Measurements from ENCODE around the gene MTG1.
"Not testable (repeated sequence)": the region's sequence is repeated elsewhere in the genome, so short reads cannot be mapped to it uniquely, and the experiment has no call there.

Gene MTG1

DNA sequence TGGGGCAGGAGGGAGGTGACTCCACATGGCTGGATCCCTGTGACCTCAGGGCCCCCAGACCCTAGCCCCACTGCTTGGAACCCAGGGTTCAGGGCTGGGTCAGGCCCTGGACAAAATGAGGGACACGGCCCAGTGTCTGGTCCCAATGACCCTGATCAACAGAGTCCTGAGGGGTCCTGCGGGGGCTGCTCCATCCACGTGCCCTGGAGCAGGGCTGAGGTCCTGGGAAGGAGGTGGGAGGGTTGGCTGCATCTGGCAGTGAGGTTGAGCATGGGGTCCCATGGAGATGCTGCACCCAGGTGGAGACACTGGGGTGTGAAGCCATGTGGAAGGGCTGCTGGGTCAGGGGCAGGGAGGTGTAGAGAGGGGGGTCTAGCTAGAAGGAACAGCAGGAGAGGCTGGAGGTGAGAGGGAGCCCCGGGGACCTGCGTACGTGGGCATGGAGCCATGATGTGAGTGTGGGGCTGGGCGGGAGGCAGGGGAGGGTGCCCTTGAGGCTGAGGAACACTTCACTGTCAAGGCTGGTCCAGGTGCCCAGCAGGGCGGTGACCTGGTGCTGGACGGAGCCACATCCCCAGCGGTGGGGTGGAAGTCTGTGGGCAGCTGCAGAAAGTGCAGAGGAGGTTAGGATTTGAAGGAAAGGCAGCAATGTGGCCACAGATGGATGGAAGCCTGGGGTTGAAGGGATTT lies 60.4 kb downstream of the MTG1 start:
- DNase-seq = no peak

DNA sequence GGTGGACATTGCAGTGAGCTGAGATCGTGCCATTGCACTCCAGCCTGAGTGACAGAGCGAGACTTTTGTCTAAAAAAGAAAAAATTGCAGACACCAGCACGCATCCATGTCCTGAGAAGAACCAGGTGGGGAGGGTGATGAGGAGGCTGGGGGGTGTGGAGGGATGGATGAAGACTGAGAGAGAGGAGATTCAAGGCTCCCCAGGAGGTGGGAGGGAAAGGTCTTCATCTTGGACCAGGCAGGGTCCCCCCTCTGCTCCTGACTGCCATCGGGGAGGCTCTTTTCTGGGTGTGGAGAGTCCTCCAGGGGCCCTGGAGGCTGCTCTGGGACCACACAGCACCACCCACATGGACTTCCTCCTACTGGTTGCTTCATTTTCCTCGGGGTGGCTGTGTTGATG lies 61.2 kb downstream of the MTG1 start:
- DNase-seq = no peak

DNA sequence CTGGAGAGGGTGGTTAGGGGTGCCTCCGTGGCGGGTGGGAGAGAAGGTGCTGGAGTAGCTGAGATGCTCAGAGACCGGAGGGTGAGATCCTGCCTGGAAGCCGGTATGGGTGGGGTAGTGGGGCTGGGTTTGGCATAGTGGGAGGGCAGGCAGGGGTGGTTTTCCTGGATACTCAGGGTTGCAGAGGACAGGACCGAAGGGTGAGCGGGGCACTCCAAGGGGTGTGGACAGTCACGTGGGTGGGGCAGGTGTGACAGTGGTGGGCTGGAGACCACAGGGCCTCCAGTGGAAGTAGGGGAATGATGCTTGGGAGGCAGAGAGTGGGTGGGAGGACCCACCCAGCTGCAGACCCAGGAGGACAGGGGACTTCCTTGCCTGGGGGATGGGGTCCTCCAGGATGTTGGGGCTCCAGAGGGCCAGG lies 61.7 kb downstream of the MTG1 start:
- no peak for DNase-seq

DNA sequence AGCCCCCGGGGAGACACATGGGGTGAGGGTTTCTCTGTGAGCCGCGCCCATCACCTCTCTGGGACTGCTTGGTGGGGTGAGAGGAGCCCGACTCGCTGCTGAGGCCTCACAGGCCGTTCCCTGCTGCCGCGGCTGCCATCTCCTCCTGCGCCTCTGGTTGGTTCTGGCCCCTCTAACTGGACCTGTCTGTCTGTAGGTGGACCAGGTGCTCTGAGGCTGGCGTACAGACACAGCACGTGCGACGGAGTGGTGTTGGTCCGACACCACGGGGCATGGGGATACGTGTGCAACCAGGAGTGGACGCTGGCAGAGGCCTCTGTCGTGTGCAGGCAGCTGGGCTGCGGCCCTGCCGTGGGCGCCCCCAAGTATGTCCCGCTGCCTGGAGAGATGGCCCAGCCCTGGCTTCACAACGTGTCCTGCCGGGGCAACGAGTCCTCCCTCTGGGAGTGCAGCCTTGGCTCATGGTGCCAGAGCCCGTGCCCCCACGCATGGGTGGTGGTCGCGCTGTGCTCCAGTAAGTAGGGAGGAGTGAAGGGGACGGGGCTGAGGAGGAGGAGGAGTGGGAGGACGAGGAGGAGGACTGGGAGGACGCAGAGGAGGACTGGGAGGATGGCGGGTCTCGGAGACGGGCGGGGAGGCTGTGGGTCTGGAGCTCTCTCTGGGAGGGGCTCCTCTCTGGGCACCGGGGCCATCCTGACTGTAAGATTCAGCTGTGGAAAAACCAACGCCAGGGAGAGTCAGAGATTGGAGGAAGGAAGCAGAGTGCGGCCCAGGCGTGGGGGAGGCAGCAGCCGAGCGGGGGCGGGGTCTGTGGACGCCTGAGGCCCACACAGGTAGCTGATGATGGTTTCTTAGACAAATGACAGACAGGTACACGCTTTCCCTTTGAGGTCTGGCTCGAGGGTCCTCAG lies 62.3 kb downstream of the MTG1 start:
- DNase-seq = no peak

DNA sequence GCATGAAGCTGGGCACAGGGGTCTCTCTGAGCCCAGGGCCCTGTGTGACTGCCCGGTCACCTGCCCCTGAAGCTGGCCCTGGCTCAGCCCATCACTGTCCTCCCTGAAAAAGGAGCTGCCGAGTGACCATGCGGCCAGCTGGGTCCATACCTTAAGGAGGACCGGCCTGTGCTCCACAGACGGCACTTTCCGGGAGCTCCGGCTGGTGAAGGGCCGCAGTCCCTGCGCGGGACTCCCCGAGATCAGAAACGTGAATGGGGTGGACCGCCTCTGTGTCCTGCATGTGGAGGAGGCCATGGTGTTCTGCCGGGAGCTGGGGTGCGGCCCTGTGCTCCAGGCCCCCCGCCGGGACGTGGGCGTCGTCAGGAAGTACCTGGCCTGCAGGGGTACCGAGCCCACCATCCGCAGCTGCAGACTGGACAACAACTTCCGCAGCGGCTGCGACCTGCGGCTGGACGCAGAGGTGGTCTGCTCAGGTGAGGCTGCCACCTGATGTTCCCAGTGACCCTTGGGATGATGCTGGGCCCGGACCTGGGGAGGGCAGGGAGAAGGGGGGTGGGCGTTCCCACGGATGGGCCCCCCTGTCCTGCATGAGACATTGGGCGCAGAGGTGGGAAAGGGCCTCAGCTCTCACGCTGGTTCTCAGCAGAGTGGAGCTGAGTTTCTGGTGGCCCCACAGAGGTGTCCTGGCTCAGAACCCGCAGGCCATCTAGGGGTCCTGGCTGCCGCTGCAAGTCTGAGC lies 63.3 kb downstream of the MTG1 start:
- no peak for DNase-seq

- no peak for DNase-seq
Observed at GRCh38 chr10:133458021-133458709, 64.2 kb downstream of the MTG1 start.

DNA sequence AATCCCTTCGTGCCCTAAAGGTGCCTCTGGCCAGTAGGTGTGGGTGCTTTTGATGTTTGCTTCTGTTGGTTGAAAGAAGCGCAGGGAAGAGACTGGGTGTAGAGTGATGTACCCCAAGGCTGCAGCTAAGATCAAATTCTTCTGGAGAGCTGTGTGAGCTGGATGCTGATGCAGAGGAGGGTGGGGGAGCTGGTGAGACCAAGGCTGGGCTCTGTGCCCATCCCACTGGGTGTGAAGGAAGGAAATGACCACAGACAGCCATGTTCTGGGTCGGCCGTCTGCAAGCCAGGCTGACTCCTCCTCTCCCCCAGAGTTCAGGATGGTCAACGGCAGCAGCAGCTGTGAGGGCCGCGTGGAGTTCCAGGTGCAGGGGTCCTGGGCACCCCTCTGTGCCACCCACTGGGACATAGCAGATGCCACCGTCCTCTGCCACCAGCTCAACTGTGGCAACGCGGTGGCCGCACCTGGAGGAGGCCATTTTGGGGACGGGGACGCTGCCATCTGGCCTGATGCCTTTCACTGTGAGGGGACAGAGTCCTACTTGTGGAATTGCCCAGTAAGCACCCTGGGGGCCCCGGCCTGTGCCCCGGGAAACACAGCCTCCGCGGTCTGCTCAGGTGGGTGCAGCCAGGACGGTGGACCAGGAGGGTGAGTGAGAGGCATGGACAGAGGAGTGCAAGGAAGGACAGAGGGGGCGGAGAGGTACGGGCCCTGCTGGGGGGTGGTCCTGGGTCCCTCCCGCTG lies 64.9 kb downstream of the MTG1 start:
- no peak for DNase-seq

- DNase-seq = no peak
Observed at GRCh38 chr10:133459454-133460207, 65.7 kb downstream of the MTG1 start.

- no peak for DNase-seq
Observed at GRCh38 chr10:133460208-133460769, 66.3 kb downstream of the MTG1 start.

- DNase-seq = no peak
Observed at GRCh38 chr10:133461027-133461426, 67.1 kb downstream of the MTG1 start.

DNA sequence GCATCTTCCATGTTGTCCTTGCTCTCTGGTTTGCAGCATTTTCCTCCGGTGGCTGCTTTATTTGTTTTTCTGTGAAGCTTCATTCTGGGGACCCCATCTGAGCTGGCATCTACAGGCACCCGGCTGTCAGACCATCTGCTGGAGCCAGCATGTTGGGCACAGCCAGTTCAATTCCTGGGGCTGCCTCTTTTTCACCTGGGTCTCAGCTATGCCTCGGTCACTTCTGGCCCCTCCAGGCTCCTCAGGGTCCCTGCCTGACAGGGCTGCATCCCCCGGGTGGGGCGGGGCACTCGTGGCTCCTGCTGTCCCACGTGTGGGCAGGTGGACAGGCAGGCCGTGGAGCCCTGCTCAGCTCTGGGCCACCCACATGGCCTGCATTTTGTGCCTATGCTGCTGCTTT lies 67.9 kb downstream of the MTG1 start:
- no peak for DNase-seq

DNA sequence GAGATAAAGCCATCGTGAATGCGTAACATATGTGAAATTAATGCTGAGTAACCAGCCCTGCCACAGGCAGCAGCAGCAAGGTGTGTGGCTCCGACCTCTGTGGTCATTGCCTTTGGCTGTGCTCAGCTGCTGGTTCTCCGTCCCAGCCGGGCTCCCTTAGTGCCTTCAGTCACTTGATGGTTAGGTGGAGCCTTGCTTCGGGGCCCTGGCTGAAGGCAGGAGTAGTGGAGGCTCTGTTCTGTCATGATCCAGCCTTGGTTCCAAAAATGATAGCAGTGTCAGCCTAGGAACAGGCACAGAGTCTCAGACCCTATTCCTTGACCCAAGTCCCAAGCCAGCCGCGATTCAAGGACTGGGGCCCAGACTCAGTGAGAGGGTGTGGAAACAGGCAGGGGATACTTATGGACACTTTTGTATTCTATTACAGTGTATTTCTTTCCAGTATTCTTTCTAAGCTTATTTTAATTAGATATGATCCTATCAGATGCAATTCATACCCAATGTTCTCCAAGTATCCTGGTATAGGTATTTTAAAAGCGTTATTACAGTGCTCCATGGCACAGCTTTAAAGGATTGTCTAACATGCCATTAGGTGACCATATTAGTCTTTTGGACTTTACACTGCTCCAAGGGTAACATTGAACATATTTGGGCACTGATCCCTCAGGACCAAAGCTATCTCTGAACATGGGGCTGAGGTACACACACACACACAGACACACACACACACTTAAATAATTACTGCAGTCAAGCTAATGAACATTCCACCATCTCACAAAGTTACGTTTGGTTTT lies 68.8 kb downstream of the MTG1 start:
- DNase-seq = no peak

DNA sequence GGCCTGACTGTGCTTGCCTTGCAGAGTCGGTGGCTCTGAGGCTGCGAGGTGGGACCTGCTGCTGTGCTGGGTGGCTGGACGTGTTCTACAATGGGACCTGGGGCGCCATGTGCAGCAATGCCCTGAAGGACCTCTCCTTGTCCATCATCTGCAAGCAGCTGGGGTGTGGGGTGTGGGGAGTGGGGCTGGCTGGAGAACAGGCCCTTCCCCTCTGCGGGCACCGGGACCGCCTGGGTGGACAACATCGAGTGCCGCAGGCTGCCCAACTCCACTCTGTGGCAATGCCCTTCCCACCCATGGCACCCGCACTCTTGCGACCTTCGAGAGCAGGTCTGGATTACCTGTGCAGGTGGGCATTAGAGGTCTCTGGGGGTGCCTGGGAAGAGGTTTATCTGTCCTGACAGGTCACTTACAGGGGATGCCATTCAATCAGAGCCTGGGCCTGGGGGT lies 70.7 kb downstream of the MTG1 start:
- no peak for DNase-seq

DNA sequence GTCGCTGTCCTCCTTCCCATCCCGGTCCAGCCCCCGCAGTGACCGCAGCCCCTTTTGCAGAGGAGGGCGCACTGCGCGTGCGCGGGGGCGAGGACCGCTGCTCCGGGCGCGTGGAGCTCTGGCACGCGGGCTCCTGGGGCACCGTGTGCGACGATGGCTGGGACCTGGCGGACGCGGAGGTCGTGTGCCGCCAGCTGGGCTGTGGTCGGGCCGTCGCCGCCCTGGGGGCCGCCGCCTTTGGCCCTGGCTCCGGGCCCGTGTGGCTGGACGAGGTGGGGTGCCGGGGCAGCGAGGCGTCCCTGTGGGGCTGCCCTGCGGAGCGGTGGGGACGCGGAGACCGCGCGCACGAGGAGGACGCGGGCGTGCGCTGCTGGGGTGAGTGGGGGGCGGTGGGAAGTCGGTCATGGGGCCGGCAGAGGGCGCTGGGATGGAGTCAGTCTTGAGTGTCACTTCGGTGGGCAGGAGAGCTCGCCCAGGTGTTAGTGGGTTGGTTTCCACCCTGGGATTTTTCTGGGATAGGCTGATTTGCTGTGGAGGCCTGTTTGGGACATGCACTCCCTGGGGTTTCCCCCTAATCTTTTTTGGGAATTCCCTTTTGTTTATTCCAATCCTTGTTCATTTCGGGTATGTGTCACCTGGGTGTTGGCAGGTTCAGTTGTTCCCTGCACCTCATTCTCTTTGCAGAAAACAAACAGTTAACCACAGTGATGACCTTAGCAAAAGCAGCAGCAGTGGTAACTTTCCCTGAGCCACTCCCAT lies 71.4 kb downstream of the MTG1 start:
- DNase-seq = no peak

GRCh38 chr10:133465950-133466474 lies 72.1 kb downstream of the MTG1 start:
- DNase-seq = no peak

- no peak for DNase-seq
Observed at GRCh38 chr10:133466683-133467275, 72.8 kb downstream of the MTG1 start.

GRCh38 chr10:133467286-133467911 lies 73.4 kb downstream of the MTG1 start:
- DNase-seq = no peak

GRCh38 chr10:133469205-133469604 lies 75.2 kb downstream of the MTG1 start:
- DNase-seq = not testable (repeated sequence)

Measured in suppressor macrophage (primary cell).